Medulla oblongata (tissue), 1 donor: Measurements from ENCODE around the gene IFNK.
A peak's percentile ranks its signal among the peaks of the same experiment; 100 is the strongest.

Experiments
- DNase-seq: peaks from one replicate; pipeline ENCODE4 v3.0.0-alpha.2; 2015; ENCODE audit errors: extremely low spot score

IFNK gene

GRCh38 chr9:27538647-27539046 lies 14.6 kb downstream of the IFNK start:
- DNase-seq: no peak

GRCh38 chr9:27539479-27540441 lies 15.7 kb downstream of the IFNK start:
- DNase-seq: peak; percentile 55

GRCh38 chr9:27540502-27540901 lies 16.4 kb downstream of the IFNK start:
- DNase-seq: no peak

GRCh38 chr9:27541740-27542139 lies 17.6 kb downstream of the IFNK start:
- no peak for DNase-seq

- no peak for DNase-seq
Measured at GRCh38 chr9:27542508-27542907, 18.4 kb downstream of the IFNK start.

GRCh38 chr9:27545471-27545870 lies 21.4 kb downstream of the IFNK start:
- DNase-seq: no peak

- DNase-seq: peak; percentile 81
Measured at GRCh38 chr9:27548055-27548741, 24.1 kb downstream of the IFNK start.

- no peak for DNase-seq
Measured at GRCh38 chr9:27549196-27549755, 25.2 kb downstream of the IFNK start.

GRCh38 chr9:27554712-27555111 lies 30.6 kb downstream of the IFNK start:
- no peak for DNase-seq

- DNase-seq: no peak
Measured at GRCh38 chr9:27556470-27556869, 32.4 kb downstream of the IFNK start.

- DNase-seq: no peak
Measured at GRCh38 chr9:27558307-27558706, 34.2 kb downstream of the IFNK start.

- DNase-seq: no peak
Measured at GRCh38 chr9:27560457-27560856, 36.4 kb downstream of the IFNK start.

- DNase-seq: no peak
Measured at GRCh38 chr9:27561685-27562084, 37.6 kb downstream of the IFNK start.

- DNase-seq: no peak
Measured at GRCh38 chr9:27563738-27564430, 39.8 kb downstream of the IFNK start.

GRCh38 chr9:27564670-27565069 lies 40.6 kb downstream of the IFNK start:
- no peak for DNase-seq

GRCh38 chr9:27565696-27566095 lies 41.6 kb downstream of the IFNK start:
- DNase-seq: no peak

- DNase-seq: no peak
Measured at GRCh38 chr9:27566118-27566517, 42.0 kb downstream of the IFNK start.

- no peak for DNase-seq
Measured at GRCh38 chr9:27569406-27569805, 45.3 kb downstream of the IFNK start.

- DNase-seq: no peak
Measured at GRCh38 chr9:27571011-27571410, 46.9 kb downstream of the IFNK start.

GRCh38 chr9:27572061-27572460 lies 48.0 kb downstream of the IFNK start:
- DNase-seq: peak; percentile 37

- DNase-seq: peak; percentile 84
Measured at GRCh38 chr9:27572566-27572917, 48.5 kb downstream of the IFNK start.
